GM19372 (cell line): ENCODE measurements around the gene HINFP.
"Not testable (repeated sequence)": the region's sequence is repeated elsewhere in the genome, so short reads cannot be mapped to it uniquely, and the experiment has no call there.

ENCODE experiments used
- ATAC-seq: cut with Tn5 transposase; IDR thresholded peaks from one replicate; pipeline ENCODE4 v1.9.1; 2021; ENCODE audit warnings: mild to moderate bottlenecking, low read depth, moderate library complexity; ENCODE audit not compliant: unreplicated experiment

HINFP gene

DNA sequence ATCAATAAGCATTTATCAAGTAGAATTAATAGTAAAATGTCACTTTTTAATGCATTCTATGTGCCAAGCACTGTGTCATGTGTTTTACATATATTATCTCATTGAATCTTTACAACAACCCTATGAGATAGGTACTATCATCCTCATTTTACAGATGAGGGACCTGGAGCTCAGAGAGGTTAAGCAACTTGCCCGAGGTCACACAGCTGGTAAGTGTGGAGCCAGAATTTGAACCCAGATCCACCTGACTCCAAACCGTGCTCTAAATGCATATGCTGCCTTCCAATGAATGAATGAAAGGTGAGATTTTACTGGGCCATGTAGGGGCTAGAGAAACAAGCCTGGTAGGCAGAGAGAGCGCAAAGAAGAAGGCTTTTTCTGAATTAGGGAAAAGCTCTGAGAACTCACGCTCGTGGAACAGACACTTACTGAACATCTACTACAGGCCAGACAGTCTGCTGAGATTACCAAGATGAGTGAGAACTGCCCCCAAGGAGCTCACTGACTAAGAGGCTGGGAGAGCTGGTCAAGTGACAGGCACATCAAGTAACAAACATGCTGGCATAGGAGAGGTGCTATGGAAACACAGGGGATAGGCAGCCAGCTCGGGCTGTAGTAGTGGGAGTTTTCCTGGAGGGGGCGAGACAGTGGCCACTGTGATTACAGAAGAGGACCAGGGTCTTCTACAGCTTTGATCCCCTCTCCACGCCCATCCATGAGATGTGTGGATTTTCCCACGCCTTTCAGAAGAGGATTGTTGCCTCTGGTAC lies 31.9 kb downstream of the HINFP start:
- no peak for ATAC-seq

DNA sequence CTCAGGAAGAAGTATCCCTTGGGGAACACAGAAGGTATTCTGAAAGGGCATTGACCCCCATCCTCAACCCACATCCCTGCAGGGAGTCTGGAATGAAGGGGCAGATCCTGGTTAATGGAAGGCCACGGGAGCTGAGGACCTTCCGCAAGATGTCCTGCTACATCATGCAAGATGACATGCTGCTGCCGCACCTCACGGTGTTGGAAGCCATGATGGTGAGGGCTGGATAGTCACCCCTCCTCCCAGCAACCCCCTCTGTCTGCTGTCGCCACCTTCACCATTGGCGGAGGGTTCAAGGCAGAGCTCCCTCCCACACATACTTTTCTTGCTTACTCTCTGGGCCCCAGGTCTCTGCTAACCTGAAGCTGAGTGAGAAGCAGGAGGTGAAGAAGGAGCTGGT lies 32.8 kb downstream of the HINFP start:
- no peak for ATAC-seq

- no peak for ATAC-seq
Measured at GRCh38 chr11:119155733-119156492, 34.5 kb downstream of the HINFP start.

DNA sequence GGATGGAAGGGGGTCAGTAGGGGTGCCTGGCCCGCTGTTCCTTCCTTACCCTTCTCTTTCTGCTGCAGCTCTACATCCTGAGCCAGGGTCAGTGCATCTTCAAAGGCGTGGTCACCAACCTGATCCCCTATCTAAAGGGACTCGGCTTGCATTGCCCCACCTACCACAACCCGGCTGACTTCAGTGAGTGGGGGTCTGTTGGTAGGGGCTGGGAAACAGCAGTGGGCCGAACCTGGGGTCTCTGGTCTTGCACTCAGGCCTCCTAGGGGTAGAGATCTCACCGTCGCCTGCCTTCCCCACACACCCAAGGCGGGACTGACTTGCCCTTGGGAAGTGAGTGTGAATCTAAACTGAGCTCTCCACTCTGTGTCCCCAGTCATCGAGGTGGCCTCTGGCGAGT lies 35.1 kb downstream of the HINFP start:
- ATAC-seq, result no peak

- no peak for ATAC-seq
Measured at GRCh38 chr11:119157063-119157462, 35.7 kb downstream of the HINFP start.

DNA sequence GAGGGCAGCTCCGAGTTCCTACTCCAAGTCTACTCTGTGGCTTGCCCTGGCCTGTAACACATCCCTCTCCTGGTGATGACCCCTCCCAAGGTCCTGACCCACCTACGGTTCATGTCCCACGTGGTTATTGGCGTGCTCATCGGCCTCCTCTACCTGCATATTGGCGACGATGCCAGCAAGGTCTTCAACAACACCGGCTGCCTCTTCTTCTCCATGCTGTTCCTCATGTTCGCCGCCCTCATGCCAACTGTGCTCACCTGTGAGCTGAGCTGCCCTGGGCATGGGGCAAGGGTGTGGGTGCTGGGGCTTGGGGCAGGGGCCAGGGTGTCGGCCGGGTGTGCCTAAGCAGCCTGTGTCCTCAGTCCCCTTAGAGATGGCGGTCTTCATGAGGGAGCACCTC lies 37.1 kb downstream of the HINFP start:
- ATAC-seq, result no peak

- ATAC-seq, result no peak
Measured at GRCh38 chr11:119160151-119160550, 38.8 kb downstream of the HINFP start.

GRCh38 chr11:119161871-119162270 lies 40.5 kb downstream of the HINFP start:
- ATAC-seq, result no peak

- no peak for ATAC-seq
Measured at GRCh38 chr11:119166368-119167076, 45.1 kb downstream of the HINFP start.

- not testable (repeated sequence) for ATAC-seq
Measured at GRCh38 chr11:119167077-119167458, 45.7 kb downstream of the HINFP start.

DNA sequence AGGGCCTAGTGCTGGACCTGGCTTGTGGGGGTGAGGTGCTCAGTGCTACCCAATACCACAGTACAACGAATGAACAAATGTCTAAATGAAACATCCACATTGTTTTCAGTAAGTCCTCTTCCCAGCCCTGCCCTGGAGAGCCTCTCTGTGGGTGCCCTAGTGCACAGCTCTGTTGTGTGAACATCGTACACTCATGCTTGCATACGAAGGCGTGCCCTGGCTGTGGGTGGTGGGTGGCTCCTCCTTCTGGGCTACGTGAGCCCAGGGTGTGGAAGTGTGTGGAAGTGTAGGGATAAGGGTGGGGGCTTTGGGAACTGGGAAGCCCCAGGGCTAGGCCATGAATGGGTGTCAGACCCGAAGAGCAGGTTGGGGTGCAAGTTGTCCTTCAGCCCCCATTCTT lies 46.6 kb downstream of the HINFP start:
- no peak for ATAC-seq

GRCh38 chr11:119168471-119169281 lies 47.3 kb downstream of the HINFP start, which contains the start of gene NLRX1:
Gene NLRX1, plus strand, starts transcription at chr11:119168725. Its CDS starts 2,679 bp downstream, at chr11:119171404.
- ATAC-seq, result peak; percentile 75

- peak; percentile 13 for ATAC-seq
Measured at GRCh38 chr11:119169282-119169719, 47.9 kb downstream of the HINFP start.

- ATAC-seq, result no peak
Measured at GRCh38 chr11:119172513-119172912, 51.1 kb downstream of the HINFP start.

- ATAC-seq, result no peak
Measured at GRCh38 chr11:119173453-119173852, 52.1 kb downstream of the HINFP start.

GRCh38 chr11:119175493-119176077 lies 54.2 kb downstream of the HINFP start:
- no peak for ATAC-seq

DNA sequence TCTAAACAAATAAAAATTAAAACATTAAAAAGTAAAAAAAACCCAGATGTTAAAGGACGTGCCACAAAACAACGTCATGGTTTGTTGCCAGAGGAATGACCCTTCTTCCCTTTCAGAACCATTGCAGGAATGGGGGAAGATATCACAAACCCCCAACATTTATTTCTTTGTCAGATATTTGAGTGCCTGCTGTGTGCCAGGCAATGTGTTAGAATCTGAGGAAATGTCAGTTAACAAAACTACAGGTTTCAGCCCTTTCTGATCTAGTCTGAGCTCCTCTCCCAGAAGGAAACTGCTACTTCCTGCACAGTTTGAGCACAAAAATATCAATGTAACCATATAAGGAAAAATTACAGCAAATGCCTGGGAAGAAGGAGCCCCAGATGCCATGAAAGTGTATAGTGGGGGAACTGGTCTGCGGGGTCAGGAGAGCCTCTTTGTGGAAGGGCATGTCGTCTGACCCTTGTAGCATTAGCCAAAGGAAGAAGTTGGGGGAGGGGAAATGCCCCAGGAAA lies 56.8 kb downstream of the HINFP start:
- no peak for ATAC-seq

- no peak for ATAC-seq
Measured at GRCh38 chr11:119179342-119179741, 58.0 kb downstream of the HINFP start.

DNA sequence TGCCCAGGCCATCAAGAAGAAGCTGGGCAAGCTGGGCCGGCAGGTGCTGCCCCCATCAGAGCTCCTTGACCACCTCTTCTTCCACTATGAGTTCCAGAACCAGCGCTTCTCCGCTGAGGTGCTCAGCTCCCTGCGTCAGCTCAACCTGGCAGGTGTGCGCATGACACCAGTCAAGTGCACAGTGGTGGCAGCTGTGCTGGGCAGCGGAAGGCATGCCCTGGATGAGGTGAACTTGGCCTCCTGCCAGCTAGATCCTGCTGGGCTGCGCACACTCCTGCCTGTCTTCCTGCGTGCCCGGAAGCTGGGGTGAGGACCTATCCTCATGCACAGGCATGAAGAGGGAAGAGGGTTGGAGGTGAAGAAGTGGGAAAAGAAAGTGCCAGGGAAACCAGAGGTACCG lies 58.6 kb downstream of the HINFP start:
- no peak for ATAC-seq
